ENCODE measurements around the gene ALDH3A2.

ALDH3A2 gene

GRCh38 chr17:19714542-19715411 is 66.2 kb downstream of the ALDH3A2 start:
- DNase-seq (ENCODE audit: low spot score): no peak

- no peak for DNase-seq (ENCODE audit: low spot score)
Observed at GRCh38 chr17:19716108-19717030, 67.8 kb downstream of the ALDH3A2 start, which contains the start of gene SLC47A2. SLC47A2 (minus strand) TSS chr17:19716584; CDS start chr17:19716555, 29 bp downstream.

GRCh38 chr17:19717031-19717360 is 68.4 kb downstream of the ALDH3A2 start:
- DNase-seq (ENCODE audit: low spot score): no peak

GRCh38 chr17:19717411-19717908 is 68.9 kb downstream of the ALDH3A2 start:
- no peak for DNase-seq (ENCODE audit: low spot score)

- no peak for DNase-seq (ENCODE audit: low spot score)
Observed at GRCh38 chr17:19718041-19718612, 69.6 kb downstream of the ALDH3A2 start.

GRCh38 chr17:19718613-19719354 is 70.2 kb downstream of the ALDH3A2 start:
- DNase-seq (ENCODE audit: low spot score): no peak

GRCh38 chr17:19719355-19720209 is 71.0 kb downstream of the ALDH3A2 start:
- DNase-seq (ENCODE audit: low spot score): no peak

- no peak for DNase-seq (ENCODE audit: low spot score)
Observed at GRCh38 chr17:19720210-19720475, 71.6 kb downstream of the ALDH3A2 start.

- DNase-seq (ENCODE audit: low spot score): no peak
Observed at GRCh38 chr17:19720631-19721426, 72.3 kb downstream of the ALDH3A2 start.

GRCh38 chr17:19723964-19724363 is 75.4 kb downstream of the ALDH3A2 start:
- no peak for DNase-seq (ENCODE audit: low spot score)

GRCh38 chr17:19724501-19725420 is 76.2 kb downstream of the ALDH3A2 start:
- no peak for DNase-seq (ENCODE audit: low spot score)

- no peak for DNase-seq (ENCODE audit: low spot score)
Observed at GRCh38 chr17:19725486-19725885, 76.9 kb downstream of the ALDH3A2 start.

- no peak for DNase-seq (ENCODE audit: low spot score)
Observed at GRCh38 chr17:19726631-19727376, 78.3 kb downstream of the ALDH3A2 start.
